ENCODE measurements around the gene ERFE. TPM values are rescaled to one million over a fixed set of nuclear protein-coding genes. Genes with fewer than 3 reads are reported as not detected.

ERFE gene
- total and polyA plus RNA-seq, 10 of the 15 experiments (the other 5 are each of a cell fraction or from before 2014, with no cell fraction given) = not detected

DNA sequence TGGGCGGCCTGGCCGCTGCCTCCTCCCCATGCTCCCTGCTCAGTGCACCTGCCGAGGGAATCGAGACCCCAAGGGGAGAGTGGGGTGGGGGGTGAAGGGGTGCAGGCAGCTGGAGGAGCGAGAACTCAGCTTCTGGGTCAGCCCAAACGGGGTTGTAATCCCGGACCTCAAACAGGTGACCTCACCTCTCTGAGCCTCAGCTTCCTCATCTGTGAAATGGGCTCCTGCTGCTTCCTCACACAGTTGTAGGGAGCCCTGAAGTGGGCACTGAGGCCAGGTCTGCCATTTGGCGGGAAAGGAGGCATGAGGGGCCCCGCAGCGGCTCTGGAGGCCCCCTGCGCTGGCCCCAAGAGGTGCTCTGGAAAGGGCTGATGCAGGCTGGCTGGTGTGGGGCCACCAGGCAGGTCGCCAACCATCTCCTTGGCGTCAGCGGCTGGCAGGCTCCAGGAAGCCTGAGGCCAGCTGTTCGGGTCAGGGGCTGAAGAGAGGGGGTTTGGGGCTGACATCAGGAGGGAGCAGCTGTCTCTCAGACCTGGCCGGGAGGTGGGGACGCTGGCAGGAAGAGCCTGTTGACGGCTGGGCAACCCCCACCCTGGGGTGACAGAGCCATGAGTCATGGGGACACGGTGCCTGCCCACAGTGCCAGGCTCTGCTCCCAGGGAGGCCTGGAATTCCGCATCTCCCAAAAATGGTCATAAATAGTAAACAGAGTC lies 15.4 kb upstream of the ERFE start (continued):
- TF ChIP-seq, protein P1, sequence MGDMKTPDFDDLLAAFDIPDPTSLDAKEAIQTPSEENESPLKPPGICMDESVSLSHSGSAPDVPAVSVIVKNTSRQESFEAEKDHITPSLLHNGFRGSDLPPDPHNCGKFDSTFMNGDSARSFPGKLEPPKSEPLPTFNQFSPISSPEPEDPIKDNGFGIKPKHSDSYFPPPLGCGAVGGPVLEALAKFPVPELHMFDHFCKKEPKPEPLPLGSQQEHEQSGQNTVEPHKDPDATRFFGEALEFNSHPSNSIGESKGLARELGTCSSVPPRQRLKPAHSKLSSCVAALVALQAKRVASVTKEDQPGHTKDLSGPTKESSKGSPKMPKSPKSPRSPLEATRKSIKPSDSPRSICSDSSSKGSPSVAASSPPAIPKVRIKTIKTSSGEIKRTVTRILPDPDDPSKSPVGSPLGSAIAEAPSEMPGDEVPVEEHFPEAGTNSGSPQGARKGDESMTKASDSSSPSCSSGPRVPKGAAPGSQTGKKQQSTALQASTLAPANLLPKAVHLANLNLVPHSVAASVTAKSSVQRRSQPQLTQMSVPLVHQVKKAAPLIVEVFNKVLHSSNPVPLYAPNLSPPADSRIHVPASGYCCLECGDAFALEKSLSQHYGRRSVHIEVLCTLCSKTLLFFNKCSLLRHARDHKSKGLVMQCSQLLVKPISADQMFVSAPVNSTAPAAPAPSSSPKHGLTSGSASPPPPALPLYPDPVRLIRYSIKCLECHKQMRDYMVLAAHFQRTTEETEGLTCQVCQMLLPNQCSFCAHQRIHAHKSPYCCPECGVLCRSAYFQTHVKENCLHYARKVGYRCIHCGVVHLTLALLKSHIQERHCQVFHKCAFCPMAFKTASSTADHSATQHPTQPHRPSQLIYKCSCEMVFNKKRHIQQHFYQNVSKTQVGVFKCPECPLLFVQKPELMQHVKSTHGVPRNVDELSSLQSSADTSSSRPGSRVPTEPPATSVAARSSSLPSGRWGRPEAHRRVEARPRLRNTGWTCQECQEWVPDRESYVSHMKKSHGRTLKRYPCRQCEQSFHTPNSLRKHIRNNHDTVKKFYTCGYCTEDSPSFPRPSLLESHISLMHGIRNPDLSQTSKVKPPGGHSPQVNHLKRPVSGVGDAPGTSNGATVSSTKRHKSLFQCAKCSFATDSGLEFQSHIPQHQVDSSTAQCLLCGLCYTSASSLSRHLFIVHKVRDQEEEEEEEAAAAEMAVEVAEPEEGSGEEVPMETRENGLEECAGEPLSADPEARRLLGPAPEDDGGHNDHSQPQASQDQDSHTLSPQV (IDR thresholded peaks at IDR 0.05) = no peak
- TF ChIP-seq MXI1 (IDR thresholded peaks at IDR 0.05; ENCODE audit: low read depth, low read length) (no peak), EP300 (IDR thresholded peaks at IDR 0.05; ENCODE audit: borderline replicate concordance in 1 of 2, control insufficient read depth in 1 of 2, low read depth in 2 of 2, low read length in 2 of 2) (no peak), SRF (IDR thresholded peaks at IDR 0.05; ENCODE audit: low read depth in 2 of 2, low read length in 2 of 2) (no peak), PAX5 (IDR thresholded peaks at IDR 0.05; ENCODE audit: borderline replicate concordance, low read depth, low read length) (no peak), CHD1 (IDR thresholded peaks at IDR 0.05; ENCODE audit: low read depth, low read length) (no peak)
- TF ChIP-seq, protein P2, sequence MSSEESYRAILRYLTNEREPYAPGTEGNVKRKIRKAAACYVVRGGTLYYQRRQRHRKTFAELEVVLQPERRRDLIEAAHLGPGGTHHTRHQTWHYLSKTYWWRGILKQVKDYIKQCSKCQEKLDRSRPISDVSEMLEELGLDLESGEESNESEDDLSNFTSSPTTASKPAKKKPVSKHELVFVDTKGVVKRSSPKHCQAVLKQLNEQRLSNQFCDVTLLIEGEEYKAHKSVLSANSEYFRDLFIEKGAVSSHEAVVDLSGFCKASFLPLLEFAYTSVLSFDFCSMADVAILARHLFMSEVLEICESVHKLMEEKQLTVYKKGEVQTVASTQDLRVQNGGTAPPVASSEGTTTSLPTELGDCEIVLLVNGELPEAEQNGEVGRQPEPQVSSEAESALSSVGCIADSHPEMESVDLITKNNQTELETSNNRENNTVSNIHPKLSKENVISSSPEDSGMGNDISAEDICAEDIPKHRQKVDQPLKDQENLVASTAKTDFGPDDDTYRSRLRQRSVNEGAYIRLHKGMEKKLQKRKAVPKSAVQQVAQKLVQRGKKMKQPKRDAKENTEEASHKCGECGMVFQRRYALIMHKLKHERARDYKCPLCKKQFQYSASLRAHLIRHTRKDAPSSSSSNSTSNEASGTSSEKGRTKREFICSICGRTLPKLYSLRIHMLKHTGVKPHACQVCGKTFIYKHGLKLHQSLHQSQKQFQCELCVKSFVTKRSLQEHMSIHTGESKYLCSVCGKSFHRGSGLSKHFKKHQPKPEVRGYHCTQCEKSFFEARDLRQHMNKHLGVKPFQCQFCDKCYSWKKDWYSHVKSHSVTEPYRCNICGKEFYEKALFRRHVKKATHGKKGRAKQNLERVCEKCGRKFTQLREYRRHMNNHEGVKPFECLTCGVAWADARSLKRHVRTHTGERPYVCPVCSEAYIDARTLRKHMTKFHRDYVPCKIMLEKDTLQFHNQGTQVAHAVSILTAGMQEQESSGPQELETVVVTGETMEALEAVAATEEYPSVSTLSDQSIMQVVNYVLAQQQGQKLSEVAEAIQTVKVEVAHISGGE (CRISPR knock-in tag; IDR thresholded peaks at IDR 0.05) = no peak
- TF ChIP-seq, protein P3, sequence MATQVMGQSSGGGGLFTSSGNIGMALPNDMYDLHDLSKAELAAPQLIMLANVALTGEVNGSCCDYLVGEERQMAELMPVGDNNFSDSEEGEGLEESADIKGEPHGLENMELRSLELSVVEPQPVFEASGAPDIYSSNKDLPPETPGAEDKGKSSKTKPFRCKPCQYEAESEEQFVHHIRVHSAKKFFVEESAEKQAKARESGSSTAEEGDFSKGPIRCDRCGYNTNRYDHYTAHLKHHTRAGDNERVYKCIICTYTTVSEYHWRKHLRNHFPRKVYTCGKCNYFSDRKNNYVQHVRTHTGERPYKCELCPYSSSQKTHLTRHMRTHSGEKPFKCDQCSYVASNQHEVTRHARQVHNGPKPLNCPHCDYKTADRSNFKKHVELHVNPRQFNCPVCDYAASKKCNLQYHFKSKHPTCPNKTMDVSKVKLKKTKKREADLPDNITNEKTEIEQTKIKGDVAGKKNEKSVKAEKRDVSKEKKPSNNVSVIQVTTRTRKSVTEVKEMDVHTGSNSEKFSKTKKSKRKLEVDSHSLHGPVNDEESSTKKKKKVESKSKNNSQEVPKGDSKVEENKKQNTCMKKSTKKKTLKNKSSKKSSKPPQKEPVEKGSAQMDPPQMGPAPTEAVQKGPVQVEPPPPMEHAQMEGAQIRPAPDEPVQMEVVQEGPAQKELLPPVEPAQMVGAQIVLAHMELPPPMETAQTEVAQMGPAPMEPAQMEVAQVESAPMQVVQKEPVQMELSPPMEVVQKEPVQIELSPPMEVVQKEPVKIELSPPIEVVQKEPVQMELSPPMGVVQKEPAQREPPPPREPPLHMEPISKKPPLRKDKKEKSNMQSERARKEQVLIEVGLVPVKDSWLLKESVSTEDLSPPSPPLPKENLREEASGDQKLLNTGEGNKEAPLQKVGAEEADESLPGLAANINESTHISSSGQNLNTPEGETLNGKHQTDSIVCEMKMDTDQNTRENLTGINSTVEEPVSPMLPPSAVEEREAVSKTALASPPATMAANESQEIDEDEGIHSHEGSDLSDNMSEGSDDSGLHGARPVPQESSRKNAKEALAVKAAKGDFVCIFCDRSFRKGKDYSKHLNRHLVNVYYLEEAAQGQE (IDR thresholded peaks at IDR 0.05; ENCODE audit: low read depth, low read length) = no peak
- TF ChIP-seq, protein P4, sequence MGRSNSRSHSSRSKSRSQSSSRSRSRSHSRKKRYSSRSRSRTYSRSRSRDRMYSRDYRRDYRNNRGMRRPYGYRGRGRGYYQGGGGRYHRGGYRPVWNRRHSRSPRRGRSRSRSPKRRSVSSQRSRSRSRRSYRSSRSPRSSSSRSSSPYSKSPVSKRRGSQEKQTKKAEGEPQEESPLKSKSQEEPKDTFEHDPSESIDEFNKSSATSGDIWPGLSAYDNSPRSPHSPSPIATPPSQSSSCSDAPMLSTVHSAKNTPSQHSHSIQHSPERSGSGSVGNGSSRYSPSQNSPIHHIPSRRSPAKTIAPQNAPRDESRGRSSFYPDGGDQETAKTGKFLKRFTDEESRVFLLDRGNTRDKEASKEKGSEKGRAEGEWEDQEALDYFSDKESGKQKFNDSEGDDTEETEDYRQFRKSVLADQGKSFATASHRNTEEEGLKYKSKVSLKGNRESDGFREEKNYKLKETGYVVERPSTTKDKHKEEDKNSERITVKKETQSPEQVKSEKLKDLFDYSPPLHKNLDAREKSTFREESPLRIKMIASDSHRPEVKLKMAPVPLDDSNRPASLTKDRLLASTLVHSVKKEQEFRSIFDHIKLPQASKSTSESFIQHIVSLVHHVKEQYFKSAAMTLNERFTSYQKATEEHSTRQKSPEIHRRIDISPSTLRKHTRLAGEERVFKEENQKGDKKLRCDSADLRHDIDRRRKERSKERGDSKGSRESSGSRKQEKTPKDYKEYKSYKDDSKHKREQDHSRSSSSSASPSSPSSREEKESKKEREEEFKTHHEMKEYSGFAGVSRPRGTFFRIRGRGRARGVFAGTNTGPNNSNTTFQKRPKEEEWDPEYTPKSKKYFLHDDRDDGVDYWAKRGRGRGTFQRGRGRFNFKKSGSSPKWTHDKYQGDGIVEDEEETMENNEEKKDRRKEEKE (IDR thresholded peaks at IDR 0.05) = no peak

Measured in GM12878 (cell line).